ENCODE results near the gene IFT80. TPM values are rescaled to one million over a fixed set of nuclear protein-coding genes. Genes with fewer than 3 reads are reported as not detected.

IFT80 gene
- total RNA-seq, 1 donor from 2014 or later = 32.7 TPM

GRCh38 chr3:160319322-160319721 is 79.7 kb downstream of the IFT80 start:
- Mint-ChIP-seq H3K36me3 (ENCODE audit: unreplicated experiment) (no peaks in the 10 kb centered on the region), H3K4me3 (ENCODE audit: unreplicated experiment) (no peak overlapping the region), H3K9me3 (ENCODE audit: unreplicated experiment) (peaks cover 1% of the 10 kb centered on the region), H3K4me1 (ENCODE audit: low read depth, unreplicated experiment) (peaks cover 4% of the 10 kb centered on the region), H3K27ac (ENCODE audit: unreplicated experiment) (no peak overlapping the region), H3K27me3 (ENCODE audit: unreplicated experiment) (no peaks in the 10 kb centered on the region)
- TF ChIP-seq CTCF (IDR thresholded peaks at IDR 0.05; ENCODE audit: partially characterized antibody, unreplicated experiment) = no peak
- DNase-seq = no peak

DNA sequence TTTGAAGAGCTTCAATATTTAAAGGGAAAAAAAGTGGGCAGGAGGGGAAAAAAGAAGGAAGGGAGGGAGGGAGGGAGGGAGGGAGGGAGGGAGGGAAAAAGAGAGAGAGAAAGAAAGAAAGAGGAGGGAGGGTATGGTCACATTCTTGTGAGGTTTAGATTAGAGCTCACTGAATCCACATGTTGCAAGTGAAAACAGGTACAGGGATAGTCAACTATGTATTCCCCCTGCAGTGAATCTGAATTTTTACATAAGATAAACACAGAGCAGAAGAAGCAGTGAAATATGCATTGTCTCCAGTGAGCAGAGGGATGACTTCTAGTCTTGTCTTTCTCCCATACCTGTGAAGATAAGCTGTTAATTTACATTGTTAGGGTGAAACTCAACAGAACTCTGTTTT is 84.0 kb downstream of the IFT80 start:
- Mint-ChIP-seq H3K9me3 (ENCODE audit: unreplicated experiment) (peaks cover 1% of the 10 kb centered on the region), H3K4me1 (ENCODE audit: low read depth, unreplicated experiment) (peaks cover 4% of the 10 kb centered on the region), H3K27ac (ENCODE audit: unreplicated experiment) (no peak overlapping the region), H3K36me3 (ENCODE audit: unreplicated experiment) (no peaks in the 10 kb centered on the region), H3K4me3 (ENCODE audit: unreplicated experiment) (no peak overlapping the region), H3K27me3 (ENCODE audit: unreplicated experiment) (no peaks in the 10 kb centered on the region)
- TF ChIP-seq CTCF (IDR thresholded peaks at IDR 0.05; ENCODE audit: partially characterized antibody, unreplicated experiment) = no peak
- DNase-seq = no peak

- H3K4me3 Mint-ChIP-seq (ENCODE audit: unreplicated experiment) = no peak overlapping the region
- no peak for DNase-seq
- H3K9me3 Mint-ChIP-seq (ENCODE audit: unreplicated experiment) = peaks cover 1% of the 10 kb centered on the region
- no peak for TF ChIP-seq CTCF (IDR thresholded peaks at IDR 0.05; ENCODE audit: partially characterized antibody, unreplicated experiment)
- no peak overlapping the region for H3K27ac Mint-ChIP-seq (ENCODE audit: unreplicated experiment)
- H3K4me1 Mint-ChIP-seq (ENCODE audit: low read depth, unreplicated experiment) = peaks cover 4% of the 10 kb centered on the region
- no peaks in the 10 kb centered on the region for H3K36me3 Mint-ChIP-seq (ENCODE audit: unreplicated experiment)
- no peaks in the 10 kb centered on the region for H3K27me3 Mint-ChIP-seq (ENCODE audit: unreplicated experiment)
Observed at GRCh38 chr3:160312014-160312624, 86.9 kb downstream of the IFT80 start.

GRCh38 chr3:160302806-160303205 is 96.2 kb downstream of the IFT80 start:
- Mint-ChIP-seq H3K36me3 (ENCODE audit: unreplicated experiment) (no peaks in the 10 kb centered on the region), H3K4me3 (ENCODE audit: unreplicated experiment) (no peak overlapping the region), H3K27me3 (ENCODE audit: unreplicated experiment) (no peaks in the 10 kb centered on the region), H3K4me1 (ENCODE audit: low read depth, unreplicated experiment) (no peaks in the 10 kb centered on the region), H3K9me3 (ENCODE audit: unreplicated experiment) (no peaks in the 10 kb centered on the region), H3K27ac (ENCODE audit: unreplicated experiment) (no peak overlapping the region)
- no peak for TF ChIP-seq CTCF (IDR thresholded peaks at IDR 0.05; ENCODE audit: partially characterized antibody, unreplicated experiment)
- no peak for DNase-seq

DNA sequence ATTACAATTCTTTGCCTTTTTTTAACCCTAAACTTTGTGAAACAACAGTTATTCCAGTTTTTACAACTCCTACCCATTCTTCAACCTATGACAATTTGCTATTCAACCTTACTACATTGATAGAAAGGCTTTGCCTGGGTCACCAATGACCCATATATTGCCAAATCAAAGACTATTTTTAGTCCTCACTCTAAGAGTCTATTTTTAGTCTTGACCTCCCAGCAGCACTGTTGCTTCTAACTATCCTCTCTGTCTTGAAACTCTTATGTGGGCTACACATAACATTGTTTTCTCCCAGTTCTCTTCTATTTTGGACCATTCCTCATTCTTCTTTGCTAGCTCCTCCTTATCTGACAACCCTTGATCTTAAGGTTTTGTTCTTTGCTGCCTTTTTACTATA is 102.4 kb downstream of the IFT80 start:
- no peaks in the 10 kb centered on the region for H3K9me3 Mint-ChIP-seq (ENCODE audit: unreplicated experiment)
- H3K4me1 Mint-ChIP-seq (ENCODE audit: low read depth, unreplicated experiment) = no peaks in the 10 kb centered on the region
- TF ChIP-seq CTCF (IDR thresholded peaks at IDR 0.05; ENCODE audit: partially characterized antibody, unreplicated experiment) = no peak
- no peaks in the 10 kb centered on the region for H3K36me3 Mint-ChIP-seq (ENCODE audit: unreplicated experiment)
- H3K4me3 Mint-ChIP-seq (ENCODE audit: unreplicated experiment) = no peak overlapping the region
- DNase-seq = no peak
- no peak overlapping the region for H3K27ac Mint-ChIP-seq (ENCODE audit: unreplicated experiment)
- H3K27me3 Mint-ChIP-seq (ENCODE audit: unreplicated experiment) = no peaks in the 10 kb centered on the region

Data from glutamatergic neuron (in vitro differentiated cells).